Mammary epithelial cell (primary cell): ENCODE data around the gene FBXL7.

Source experiments
- EZH2 ChIP-seq: IDR thresholded peaks from 2 replicates; pipeline ENCODE4 v1.6.1; 2012; ENCODE audit warnings: low read length, inconsistent platforms, borderline replicate concordance
- TF ChIP-seq, protein P1 (sequence below), 2 donors: IDR thresholded peaks in 1 of 2; conservative IDR thresholded peaks in 1 of 2; 2 replicates each; pipeline ENCODE4 v1.5.1; 2011 to 2012; ENCODE audit warnings: inconsistent platforms in 2 of 2, low read length in 2 of 2, mild to moderate bottlenecking in 2 of 2, control low read depth in 1 of 2, low read depth in 1 of 2; ENCODE audit not compliant: insufficient read depth in 1 of 2; ENCODE audit errors: extremely low read depth in 1 of 2

DNA sequence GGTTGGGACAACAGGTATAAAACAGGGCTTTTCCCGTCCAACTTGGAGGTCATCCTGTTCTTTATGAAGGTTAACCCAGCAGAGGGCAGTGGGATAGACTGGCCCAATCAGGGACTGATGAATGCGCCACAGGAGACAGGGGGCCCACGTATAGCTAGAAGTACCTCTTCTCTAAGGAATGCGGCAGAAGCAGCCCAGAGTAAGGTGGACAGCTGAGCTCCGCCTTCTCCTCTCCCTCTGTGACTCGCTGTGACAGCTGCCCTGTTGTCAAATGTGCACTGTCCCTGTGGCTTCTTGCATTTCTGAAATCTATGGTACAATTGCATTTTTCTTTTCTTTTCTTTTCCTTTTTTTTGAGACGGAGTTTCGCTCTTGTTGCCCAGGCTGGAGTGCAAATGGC lies 306.6 kb downstream of the FBXL7 start:
- TF ChIP-seq, protein P1, sequence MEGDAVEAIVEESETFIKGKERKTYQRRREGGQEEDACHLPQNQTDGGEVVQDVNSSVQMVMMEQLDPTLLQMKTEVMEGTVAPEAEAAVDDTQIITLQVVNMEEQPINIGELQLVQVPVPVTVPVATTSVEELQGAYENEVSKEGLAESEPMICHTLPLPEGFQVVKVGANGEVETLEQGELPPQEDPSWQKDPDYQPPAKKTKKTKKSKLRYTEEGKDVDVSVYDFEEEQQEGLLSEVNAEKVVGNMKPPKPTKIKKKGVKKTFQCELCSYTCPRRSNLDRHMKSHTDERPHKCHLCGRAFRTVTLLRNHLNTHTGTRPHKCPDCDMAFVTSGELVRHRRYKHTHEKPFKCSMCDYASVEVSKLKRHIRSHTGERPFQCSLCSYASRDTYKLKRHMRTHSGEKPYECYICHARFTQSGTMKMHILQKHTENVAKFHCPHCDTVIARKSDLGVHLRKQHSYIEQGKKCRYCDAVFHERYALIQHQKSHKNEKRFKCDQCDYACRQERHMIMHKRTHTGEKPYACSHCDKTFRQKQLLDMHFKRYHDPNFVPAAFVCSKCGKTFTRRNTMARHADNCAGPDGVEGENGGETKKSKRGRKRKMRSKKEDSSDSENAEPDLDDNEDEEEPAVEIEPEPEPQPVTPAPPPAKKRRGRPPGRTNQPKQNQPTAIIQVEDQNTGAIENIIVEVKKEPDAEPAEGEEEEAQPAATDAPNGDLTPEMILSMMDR (conservative IDR thresholded peaks at IDR 0.05 in 1 of 2, IDR thresholded peaks at IDR 0.05 in 1 of 2; ENCODE audit: extremely low read depth in 1 of 2, insufficient read depth in 1 of 2, low read depth in 1 of 2, low read length in 2 of 2): no peak
- no peak for TF ChIP-seq EZH2
